GM23338 (cell line): ENCODE results near the gene SMTNL2. TPM values are rescaled to one million over a fixed set of nuclear protein-coding genes. Genes with fewer than 3 reads are reported as not detected.
"Not testable (repeated sequence)": the region's sequence is repeated elsewhere in the genome, so short reads cannot be mapped to it uniquely, and the experiment has no call there.

Experiments
- ATAC-seq: fragments of 200-7000 bp; cut with Tn5 transposase; 3 replicates; pipeline ENCODE4 v1.9.1; 2020
- DNase-seq: peaks from one replicate; pipeline ENCODE4 v3.0.0-alpha.2; 2015; ENCODE audit warnings: low spot score
- H2AFZ ChIP-seq: fragments of 200-600 bp; sonication (generic); 2 replicates; pipeline ENCODE4 v1.8.0; 2016; ENCODE audit warnings: antibody characterized with exemption, mild to moderate bottlenecking, moderate library complexity
- H3F3A ChIP-seq: fragments of 200-600 bp; sonication (generic); replicated peaks from 2 replicates; pipeline ENCODE4 v1.8.0; 2017; ENCODE audit warnings: antibody characterized with exemption, mixed run types, low read depth
- H3K27ac ChIP-seq: fragments of 200-600 bp; sonication (generic); 2 replicates; pipeline ENCODE4 v1.6.1; 2016; ENCODE audit warnings: low read depth
- H3K27me3 ChIP-seq: fragments of 200-600 bp; sonication (generic); 2 replicates; pipeline ENCODE4 v1.8.0; 2016; ENCODE audit warnings: mild to moderate bottlenecking, mixed run types, moderate library complexity; ENCODE audit not compliant: insufficient read depth
- H3K36me3 ChIP-seq: fragments of 200-600 bp; sonication (generic); 2 replicates; pipeline ENCODE4 v1.8.0; 2016; ENCODE audit warnings: mild to moderate bottlenecking; ENCODE audit not compliant: insufficient read depth
- H3K4me1 ChIP-seq: fragments of 200-600 bp; sonication (generic); 2 replicates; pipeline ENCODE4 v1.8.0; 2016; ENCODE audit warnings: mild to moderate bottlenecking, moderate library complexity; ENCODE audit not compliant: insufficient read depth
- H3K4me2 ChIP-seq: fragments of 200-600 bp; sonication (generic); 2 replicates; pipeline ENCODE4 v1.7.1; 2017; ENCODE audit warnings: mixed run types
- H3K4me3 ChIP-seq: fragments of 200-600 bp; sonication (generic); 2 replicates; pipeline ENCODE4 v1.6.1; 2016; ENCODE audit warnings: mixed run types
- H3K79me2 ChIP-seq: fragments of 200-600 bp; sonication (generic); replicated peaks from 2 replicates; pipeline ENCODE4 v1.8.0; 2017; ENCODE audit warnings: mild to moderate bottlenecking; ENCODE audit not compliant: insufficient read depth
- H3K9me2 ChIP-seq: fragments of 200-600 bp; sonication (generic); 2 replicates; pipeline ENCODE4 v1.8.0; 2017; ENCODE audit not compliant: insufficient read depth
- H4K20me1 ChIP-seq: fragments of 200-600 bp; sonication (generic); replicated peaks from 2 replicates; pipeline ENCODE4 v1.8.0; 2017; ENCODE audit warnings: mild to moderate bottlenecking; ENCODE audit not compliant: insufficient read depth
- H3K27ac Mint-ChIP-seq: 2 replicates; pipeline ENCODE4 v1.8.0; 2020; ENCODE audit warnings: inconsistent platforms, mild to moderate bottlenecking, moderate library complexity, mixed read lengths
- H3K27me3 Mint-ChIP-seq: 3 replicates; pipeline ENCODE4 v1.8.0; 2022; ENCODE audit warnings: low read depth, mild to moderate bottlenecking, moderate library complexity, mixed read lengths, inconsistent platforms; ENCODE audit not compliant: insufficient read depth, poor library complexity
- H3K36me3 Mint-ChIP-seq: 3 replicates; pipeline ENCODE4 v1.8.0; 2021; ENCODE audit warnings: low read depth, mild to moderate bottlenecking, inconsistent platforms, moderate library complexity, mixed read lengths
- H3K4me1 Mint-ChIP-seq: 3 replicates; pipeline ENCODE4 v1.8.0; 2020; ENCODE audit warnings: mild to moderate bottlenecking, inconsistent platforms, mixed read lengths
- H3K4me3 Mint-ChIP-seq: 3 replicates; pipeline ENCODE4 v1.8.0; 2021; ENCODE audit warnings: moderate library complexity, mild to moderate bottlenecking, inconsistent platforms, mixed read lengths
- H3K9me3 Mint-ChIP-seq: 3 replicates; pipeline ENCODE4 v1.8.0; 2020; ENCODE audit warnings: moderate library complexity, mild to moderate bottlenecking, inconsistent platforms, mixed read lengths
- STAT1 ChIP-seq: IDR thresholded peaks from one replicate; pipeline ENCODE4 v1.6.1; 2016; ENCODE audit warnings: antibody characterized with exemption; ENCODE audit not compliant: unreplicated experiment
- ZNF114 ChIP-seq: fragments of 250-450 bp; sonication (Bioruptor Pico); IDR thresholded peaks from 2 replicates; pipeline ENCODE4 v1.5.0; 2020; ENCODE audit warnings: mild to moderate bottlenecking, moderate library complexity
- ZNF331 ChIP-seq: fragments of 250-450 bp; sonication (Bioruptor Pico); IDR thresholded peaks from 2 replicates; pipeline ENCODE4 v1.5.0; 2020; ENCODE audit warnings: low read depth, mild to moderate bottlenecking, moderate library complexity
- polyA plus RNA-seq: library from polyadenylated mRNA; unstranded; fragments of >200 nt; fragmentation: Nextera tagmentation; extraction: Ambion mirVana; gene quantifications from 2 replicates; pipeline ENCODE4 v1.2.1, GENCODE V29; 2016
- total RNA-seq: library from RNA; depleted of rRNA; stranded (reverse); fragments of >200 nt; shearing (Covaris generic); gene quantifications from 2 replicates; pipeline ENCODE4 v1.2.3, GENCODE V29; 2014
- TF ChIP-seq, protein P1 (sequence below): fragments of 250-450 bp; sonication (Bioruptor Pico); IDR thresholded peaks from 2 replicates; pipeline ENCODE4 v1.5.0; 2020; ENCODE audit warnings: mild to moderate bottlenecking, moderate library complexity
- TF ChIP-seq, protein P2 (sequence below): IDR thresholded peaks from 2 replicates; pipeline ENCODE4 v1.6.1; 2016; ENCODE audit warnings: antibody characterized with exemption

The SMTNL2 gene
- total and polyA plus RNA-seq, 2 experiments from 2014 or later, result 1.3 to 4.3 TPM

DNA sequence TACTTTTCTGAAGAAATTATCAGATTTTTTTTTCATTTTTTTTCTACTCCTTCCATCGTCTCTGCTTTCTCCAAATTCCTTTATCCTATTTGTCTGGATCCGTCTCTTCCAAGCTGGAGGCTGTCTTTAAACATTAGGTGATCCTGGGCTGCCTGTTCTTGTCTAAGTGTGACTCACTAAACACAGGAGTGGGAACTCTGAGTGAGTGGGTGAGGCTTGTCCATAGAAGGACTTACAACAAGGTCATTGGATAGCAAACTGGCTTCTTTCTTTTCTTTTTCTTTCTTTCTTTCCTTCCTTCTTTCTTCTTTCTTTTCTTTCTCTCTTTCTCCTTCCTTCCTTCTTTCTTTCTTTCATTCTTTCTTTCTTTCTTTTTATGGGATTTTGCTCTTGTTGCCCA, 38.9 kb downstream of the SMTNL2 start (continued):
- TF ChIP-seq, protein P1, sequence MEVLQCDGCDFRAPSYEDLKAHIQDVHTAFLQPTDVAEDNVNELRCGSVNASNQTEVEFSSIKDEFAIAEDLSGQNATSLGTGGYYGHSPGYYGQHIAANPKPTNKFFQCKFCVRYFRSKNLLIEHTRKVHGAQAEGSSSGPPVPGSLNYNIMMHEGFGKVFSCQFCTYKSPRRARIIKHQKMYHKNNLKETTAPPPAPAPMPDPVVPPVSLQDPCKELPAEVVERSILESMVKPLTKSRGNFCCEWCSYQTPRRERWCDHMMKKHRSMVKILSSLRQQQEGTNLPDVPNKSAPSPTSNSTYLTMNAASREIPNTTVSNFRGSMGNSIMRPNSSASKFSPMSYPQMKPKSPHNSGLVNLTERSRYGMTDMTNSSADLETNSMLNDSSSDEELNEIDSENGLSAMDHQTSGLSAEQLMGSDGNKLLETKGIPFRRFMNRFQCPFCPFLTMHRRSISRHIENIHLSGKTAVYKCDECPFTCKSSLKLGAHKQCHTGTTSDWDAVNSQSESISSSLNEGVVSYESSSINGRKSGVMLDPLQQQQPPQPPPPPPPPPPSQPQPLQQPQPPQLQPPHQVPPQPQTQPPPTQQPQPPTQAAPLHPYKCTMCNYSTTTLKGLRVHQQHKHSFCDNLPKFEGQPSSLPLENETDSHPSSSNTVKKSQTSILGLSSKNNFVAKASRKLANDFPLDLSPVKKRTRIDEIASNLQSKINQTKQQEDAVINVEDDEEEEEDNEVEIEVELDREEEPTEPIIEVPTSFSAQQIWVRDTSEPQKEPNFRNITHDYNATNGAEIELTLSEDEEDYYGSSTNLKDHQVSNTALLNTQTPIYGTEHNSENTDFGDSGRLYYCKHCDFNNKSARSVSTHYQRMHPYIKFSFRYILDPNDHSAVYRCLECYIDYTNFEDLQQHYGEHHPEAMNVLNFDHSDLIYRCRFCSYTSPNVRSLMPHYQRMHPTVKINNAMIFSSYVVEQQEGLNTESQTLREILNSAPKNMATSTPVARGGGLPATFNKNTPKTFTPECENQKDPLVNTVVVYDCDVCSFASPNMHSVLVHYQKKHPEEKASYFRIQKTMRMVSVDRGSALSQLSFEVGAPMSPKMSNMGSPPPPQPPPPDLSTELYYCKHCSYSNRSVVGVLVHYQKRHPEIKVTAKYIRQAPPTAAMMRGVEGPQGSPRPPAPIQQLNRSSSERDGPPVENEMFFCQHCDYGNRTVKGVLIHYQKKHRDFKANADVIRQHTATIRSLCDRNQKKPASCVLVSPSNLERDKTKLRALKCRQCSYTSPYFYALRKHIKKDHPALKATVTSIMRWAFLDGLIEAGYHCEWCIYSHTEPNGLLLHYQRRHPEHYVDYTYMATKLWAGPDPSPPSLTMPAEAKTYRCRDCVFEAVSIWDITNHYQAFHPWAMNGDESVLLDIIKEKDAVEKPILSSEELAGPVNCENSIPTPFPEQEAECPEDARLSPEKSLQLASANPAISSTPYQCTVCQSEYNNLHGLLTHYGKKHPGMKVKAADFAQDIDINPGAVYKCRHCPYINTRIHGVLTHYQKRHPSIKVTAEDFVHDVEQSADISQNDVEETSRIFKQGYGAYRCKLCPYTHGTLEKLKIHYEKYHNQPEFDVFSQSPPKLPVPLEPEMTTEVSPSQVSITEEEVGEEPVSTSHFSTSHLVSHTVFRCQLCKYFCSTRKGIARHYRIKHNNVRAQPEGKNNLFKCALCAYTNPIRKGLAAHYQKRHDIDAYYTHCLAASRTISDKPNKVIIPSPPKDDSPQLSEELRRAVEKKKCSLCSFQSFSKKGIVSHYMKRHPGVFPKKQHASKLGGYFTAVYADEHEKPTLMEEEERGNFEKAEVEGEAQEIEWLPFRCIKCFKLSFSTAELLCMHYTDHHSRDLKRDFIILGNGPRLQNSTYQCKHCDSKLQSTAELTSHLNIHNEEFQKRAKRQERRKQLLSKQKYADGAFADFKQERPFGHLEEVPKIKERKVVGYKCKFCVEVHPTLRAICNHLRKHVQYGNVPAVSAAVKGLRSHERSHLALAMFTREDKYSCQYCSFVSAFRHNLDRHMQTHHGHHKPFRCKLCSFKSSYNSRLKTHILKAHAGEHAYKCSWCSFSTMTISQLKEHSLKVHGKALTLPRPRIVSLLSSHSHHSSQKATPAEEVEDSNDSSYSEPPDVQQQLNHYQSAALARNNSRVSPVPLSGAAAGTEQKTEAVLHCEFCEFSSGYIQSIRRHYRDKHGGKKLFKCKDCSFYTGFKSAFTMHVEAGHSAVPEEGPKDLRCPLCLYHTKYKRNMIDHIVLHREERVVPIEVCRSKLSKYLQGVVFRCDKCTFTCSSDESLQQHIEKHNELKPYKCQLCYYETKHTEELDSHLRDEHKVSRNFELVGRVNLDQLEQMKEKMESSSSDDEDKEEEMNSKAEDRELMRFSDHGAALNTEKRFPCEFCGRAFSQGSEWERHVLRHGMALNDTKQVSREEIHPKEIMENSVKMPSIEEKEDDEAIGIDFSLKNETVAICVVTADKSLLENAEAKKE (CRISPR knock-in tag), result no peak
- no peak for TF ChIP-seq ZNF331 (CRISPR knock-in tag)
- TF ChIP-seq, protein P2, sequence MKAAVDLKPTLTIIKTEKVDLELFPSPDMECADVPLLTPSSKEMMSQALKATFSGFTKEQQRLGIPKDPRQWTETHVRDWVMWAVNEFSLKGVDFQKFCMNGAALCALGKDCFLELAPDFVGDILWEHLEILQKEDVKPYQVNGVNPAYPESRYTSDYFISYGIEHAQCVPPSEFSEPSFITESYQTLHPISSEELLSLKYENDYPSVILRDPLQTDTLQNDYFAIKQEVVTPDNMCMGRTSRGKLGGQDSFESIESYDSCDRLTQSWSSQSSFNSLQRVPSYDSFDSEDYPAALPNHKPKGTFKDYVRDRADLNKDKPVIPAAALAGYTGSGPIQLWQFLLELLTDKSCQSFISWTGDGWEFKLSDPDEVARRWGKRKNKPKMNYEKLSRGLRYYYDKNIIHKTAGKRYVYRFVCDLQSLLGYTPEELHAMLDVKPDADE, result no peak
- TF ChIP-seq STAT1, result no peak
- no peak for TF ChIP-seq ZNF114 (CRISPR knock-in tag)

DNA sequence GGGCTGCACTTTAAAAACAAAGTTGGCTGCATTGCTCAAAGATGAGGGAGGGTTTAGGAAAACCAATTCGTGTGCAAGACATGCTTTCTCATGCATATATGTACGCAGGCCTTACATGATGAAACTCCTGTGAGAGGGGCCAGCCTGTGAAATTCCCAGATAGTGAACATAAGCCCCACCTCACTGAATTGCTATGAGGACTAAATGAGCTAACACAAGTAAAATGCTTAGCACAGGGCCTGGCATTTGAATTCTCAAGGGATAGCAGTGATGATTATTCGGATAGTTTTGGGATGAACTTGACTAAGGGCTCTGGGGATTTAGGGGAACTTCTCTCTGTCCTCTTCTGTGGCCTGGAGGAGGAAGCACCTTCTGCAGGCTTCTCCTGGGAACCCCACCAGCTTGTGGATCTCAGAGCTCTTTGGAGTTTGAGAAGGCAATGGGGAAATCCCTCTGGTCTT, 40.2 kb downstream of the SMTNL2 start:
- H3K36me3 ChIP-seq, H3K79me2 ChIP-seq, H3K4me2 ChIP-seq, DNase-seq, H3K4me3 Mint-ChIP-seq, H3K4me1 ChIP-seq, H3K9me2 ChIP-seq, ATAC-seq, H3K27ac Mint-ChIP-seq, H3K27me3 Mint-ChIP-seq, H3K4me1 Mint-ChIP-seq, H3K4me3 ChIP-seq, H3K27ac ChIP-seq, H2AFZ ChIP-seq, H4K20me1 ChIP-seq, H3K9me3 Mint-ChIP-seq, H3K27me3 ChIP-seq, H3K36me3 Mint-ChIP-seq, H3F3A ChIP-seq: not testable (repeated sequence)
